ENCODE data around the gene TTK.

TTK gene

GRCh38 chr6:79971193-79971592 lies 33.3 kb upstream of the TTK start:
- DNase-seq (ENCODE audit: low spot score) (no peak), ATAC-seq (ENCODE audit: low read depth) (no peak)
- peaks cover 2% of the 10 kb centered on the region for H3K9me3 ChIP-seq (ENCODE audit: severe bottlenecking)
- no peaks in the 10 kb centered on the region for H3K4me1 ChIP-seq (ENCODE audit: insufficient read depth, poor library complexity, severe bottlenecking)
- no peaks in the 10 kb centered on the region for H3K27me3 ChIP-seq (ENCODE audit: insufficient read depth, poor library complexity, severe bottlenecking)
- H3K36me3 ChIP-seq (ENCODE audit: low read depth), result no peaks in the 10 kb centered on the region
- TF ChIP-seq, protein P1, sequence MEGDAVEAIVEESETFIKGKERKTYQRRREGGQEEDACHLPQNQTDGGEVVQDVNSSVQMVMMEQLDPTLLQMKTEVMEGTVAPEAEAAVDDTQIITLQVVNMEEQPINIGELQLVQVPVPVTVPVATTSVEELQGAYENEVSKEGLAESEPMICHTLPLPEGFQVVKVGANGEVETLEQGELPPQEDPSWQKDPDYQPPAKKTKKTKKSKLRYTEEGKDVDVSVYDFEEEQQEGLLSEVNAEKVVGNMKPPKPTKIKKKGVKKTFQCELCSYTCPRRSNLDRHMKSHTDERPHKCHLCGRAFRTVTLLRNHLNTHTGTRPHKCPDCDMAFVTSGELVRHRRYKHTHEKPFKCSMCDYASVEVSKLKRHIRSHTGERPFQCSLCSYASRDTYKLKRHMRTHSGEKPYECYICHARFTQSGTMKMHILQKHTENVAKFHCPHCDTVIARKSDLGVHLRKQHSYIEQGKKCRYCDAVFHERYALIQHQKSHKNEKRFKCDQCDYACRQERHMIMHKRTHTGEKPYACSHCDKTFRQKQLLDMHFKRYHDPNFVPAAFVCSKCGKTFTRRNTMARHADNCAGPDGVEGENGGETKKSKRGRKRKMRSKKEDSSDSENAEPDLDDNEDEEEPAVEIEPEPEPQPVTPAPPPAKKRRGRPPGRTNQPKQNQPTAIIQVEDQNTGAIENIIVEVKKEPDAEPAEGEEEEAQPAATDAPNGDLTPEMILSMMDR (IDR thresholded peaks at IDR 0.05; ENCODE audit: poor library complexity, severe bottlenecking), result no peak
- H3K4me3 ChIP-seq (ENCODE audit: severe bottlenecking), result no peak overlapping the region
- no peak overlapping the region for H3K27ac ChIP-seq (ENCODE audit: poor library complexity, severe bottlenecking)

DNA sequence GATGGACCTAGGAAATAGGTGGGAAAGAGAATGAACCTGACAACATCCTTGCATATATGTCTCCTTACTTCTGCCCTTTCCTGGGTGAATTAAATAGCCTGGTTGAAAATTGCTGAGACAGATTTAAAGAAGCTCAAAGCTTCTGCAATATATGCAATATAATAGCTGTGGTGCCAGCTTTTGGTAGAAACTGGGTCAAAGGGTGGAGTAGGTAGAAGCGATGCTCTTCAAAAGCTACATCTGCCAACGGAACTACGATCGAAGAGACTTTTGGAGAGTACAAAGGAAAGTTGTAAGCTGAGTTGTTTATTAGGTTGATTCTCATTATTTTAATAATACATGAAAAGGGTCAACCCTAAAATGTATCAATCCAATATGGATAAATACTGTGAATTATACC lies 22.8 kb upstream of the TTK start:
- TF ChIP-seq, protein P1 (IDR thresholded peaks at IDR 0.05; ENCODE audit: poor library complexity, severe bottlenecking), result no peak
- no peak for ATAC-seq (ENCODE audit: low read depth)

DNA sequence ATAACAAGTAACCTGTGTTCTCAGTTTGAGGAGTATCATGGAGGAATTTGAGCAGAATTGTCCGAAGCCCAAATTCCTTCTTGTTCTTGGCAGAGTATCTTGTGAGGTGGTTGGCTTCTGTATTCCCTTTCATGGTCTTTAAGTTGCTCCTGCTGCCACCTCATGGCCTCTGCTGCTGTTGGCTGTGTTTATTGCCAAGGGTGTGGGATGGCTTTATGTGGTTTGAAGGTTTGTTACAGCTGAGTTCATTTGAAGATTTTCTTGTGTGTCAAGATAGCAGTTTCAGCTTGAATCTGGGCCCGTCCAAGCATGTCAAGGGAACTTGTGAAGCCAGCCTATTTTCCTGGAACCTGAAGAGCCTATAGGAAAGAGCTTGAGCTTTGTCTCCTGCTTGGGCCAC lies 20.2 kb upstream of the TTK start:
- H3K4me3 ChIP-seq (ENCODE audit: severe bottlenecking), result no peak overlapping the region
- no peaks in the 10 kb centered on the region for H3K4me1 ChIP-seq (ENCODE audit: insufficient read depth, poor library complexity, severe bottlenecking)
- no peaks in the 10 kb centered on the region for H3K36me3 ChIP-seq (ENCODE audit: low read depth)
- H3K27me3 ChIP-seq (ENCODE audit: insufficient read depth, poor library complexity, severe bottlenecking), result no peaks in the 10 kb centered on the region
- H3K27ac ChIP-seq (ENCODE audit: poor library complexity, severe bottlenecking), result no peak overlapping the region
- H3K9me3 ChIP-seq (ENCODE audit: severe bottlenecking), result no peaks in the 10 kb centered on the region
- TF ChIP-seq, protein P1 (IDR thresholded peaks at IDR 0.05; ENCODE audit: poor library complexity, severe bottlenecking), result peak; percentile 22
- no peak for DNase-seq (ENCODE audit: low spot score)
- peak; percentile 62 for ATAC-seq (ENCODE audit: low read depth)

More for the DNA sequence above, 22.8 kb upstream of the TTK start:
- Histone ChIP-seq H3K4me1 (ENCODE audit: insufficient read depth, poor library complexity, severe bottlenecking) (no peaks in the 10 kb centered on the region), H3K27me3 (ENCODE audit: insufficient read depth, poor library complexity, severe bottlenecking) (no peaks in the 10 kb centered on the region), H3K27ac (ENCODE audit: poor library complexity, severe bottlenecking) (no peak overlapping the region), H3K4me3 (ENCODE audit: severe bottlenecking) (no peak overlapping the region), H3K9me3 (ENCODE audit: severe bottlenecking) (no peaks in the 10 kb centered on the region), H3K36me3 (ENCODE audit: low read depth) (no peaks in the 10 kb centered on the region)
- no peak for DNase-seq (ENCODE audit: low spot score)

- ATAC-seq (ENCODE audit: low read depth), result no peak
- no peak for DNase-seq (ENCODE audit: low spot score)
- Histone ChIP-seq H3K27me3 (ENCODE audit: insufficient read depth, poor library complexity, severe bottlenecking) (no peaks in the 10 kb centered on the region), H3K4me1 (ENCODE audit: insufficient read depth, poor library complexity, severe bottlenecking) (no peaks in the 10 kb centered on the region), H3K27ac (ENCODE audit: poor library complexity, severe bottlenecking) (no peak overlapping the region), H3K36me3 (ENCODE audit: low read depth) (no peaks in the 10 kb centered on the region), H3K9me3 (ENCODE audit: severe bottlenecking) (no peaks in the 10 kb centered on the region), H3K4me3 (ENCODE audit: severe bottlenecking) (no peak overlapping the region)
- TF ChIP-seq, protein P1 (IDR thresholded peaks at IDR 0.05; ENCODE audit: poor library complexity, severe bottlenecking), result no peak
Measured at GRCh38 chr6:79985128-79985527, 19.3 kb upstream of the TTK start.

DNA sequence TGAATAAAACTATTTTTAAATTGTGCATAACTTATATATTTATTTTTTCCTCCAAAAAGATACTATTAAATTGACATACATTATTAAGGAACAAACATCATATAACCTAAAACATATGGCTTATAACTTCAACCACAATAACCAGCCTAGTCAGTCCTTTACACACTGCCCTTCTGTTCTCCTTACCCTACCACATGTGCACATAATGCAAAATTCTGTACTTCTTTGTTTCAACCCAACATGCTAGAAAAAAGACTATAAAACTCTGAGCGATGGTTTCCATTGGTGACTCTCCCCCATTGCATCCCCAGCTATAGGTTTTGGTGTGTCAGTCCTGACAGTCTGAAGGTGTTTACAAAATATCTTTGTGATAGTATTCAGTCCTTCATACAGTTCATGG lies 14.8 kb upstream of the TTK start:
- no peaks in the 10 kb centered on the region for H3K36me3 ChIP-seq (ENCODE audit: low read depth)
- TF ChIP-seq, protein P1 (IDR thresholded peaks at IDR 0.05; ENCODE audit: poor library complexity, severe bottlenecking), result no peak

More for the DNA sequence above, 14.8 kb upstream of the TTK start:
- no peak overlapping the region for H3K4me3 ChIP-seq (ENCODE audit: severe bottlenecking)
- no peaks in the 10 kb centered on the region for H3K4me1 ChIP-seq (ENCODE audit: insufficient read depth, poor library complexity, severe bottlenecking)
- H3K9me3 ChIP-seq (ENCODE audit: severe bottlenecking), result no peaks in the 10 kb centered on the region
- H3K27ac ChIP-seq (ENCODE audit: poor library complexity, severe bottlenecking), result no peak overlapping the region
- H3K27me3 ChIP-seq (ENCODE audit: insufficient read depth, poor library complexity, severe bottlenecking), result no peaks in the 10 kb centered on the region
- ATAC-seq (ENCODE audit: low read depth) (no peak), DNase-seq (ENCODE audit: low spot score) (no peak)

All from RWPE2 (cell line).